Measurements from ENCODE around the gene CAMK4. TPM values are rescaled to one million over a fixed set of nuclear protein-coding genes. Genes with fewer than 3 reads are reported as not detected.
"Not testable (repeated sequence)": the region's sequence is repeated elsewhere in the genome, so short reads cannot be mapped to it uniquely, and the experiment has no call there.

Gene CAMK4
- total RNA-seq, 1 experiment from 2014 or later, result 23.3 TPM

DNA sequence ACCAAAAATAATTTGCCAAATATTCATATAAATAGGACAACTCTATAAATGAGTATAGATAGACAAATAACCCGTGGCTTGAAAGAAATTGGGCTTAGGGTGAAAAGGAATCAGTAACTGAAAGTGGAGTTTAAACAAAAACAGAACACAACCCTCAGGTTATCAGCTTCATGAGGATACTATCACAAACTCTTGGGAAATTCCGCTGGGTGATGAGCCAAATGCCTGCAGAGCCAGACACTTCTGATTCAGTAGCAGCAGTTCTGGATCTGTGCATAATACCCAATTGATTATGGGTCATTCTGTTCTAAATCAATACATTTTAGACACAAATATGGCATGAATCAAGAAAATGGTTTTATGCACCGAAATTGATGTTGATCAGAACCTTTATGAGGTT is 72.4 kb downstream of the CAMK4 start:
- Mint-ChIP-seq H3K36me3 (ENCODE audit: insufficient read depth, unreplicated experiment) (no peaks in the 10 kb centered on the region), H3K4me1 (ENCODE audit: low read depth, unreplicated experiment) (no peaks in the 10 kb centered on the region), H3K27ac (ENCODE audit: unreplicated experiment) (no peak overlapping the region), H3K9me3 (ENCODE audit: low read depth, unreplicated experiment) (no peaks in the 10 kb centered on the region), H3K4me3 (ENCODE audit: low read depth, unreplicated experiment) (no peak overlapping the region), H3K27me3 (ENCODE audit: unreplicated experiment) (no peaks in the 10 kb centered on the region)
- DNase-seq, result no peak
- CTCF ChIA-PET, result no interaction called here
- intact Hi-C loops (cut with micrococcal nuclease; ENCODE audit: unreplicated experiment), result no loop called here
- BruUV-seq (replicated peaks), result no TSS peak
- TF ChIP-seq, protein P1, sequence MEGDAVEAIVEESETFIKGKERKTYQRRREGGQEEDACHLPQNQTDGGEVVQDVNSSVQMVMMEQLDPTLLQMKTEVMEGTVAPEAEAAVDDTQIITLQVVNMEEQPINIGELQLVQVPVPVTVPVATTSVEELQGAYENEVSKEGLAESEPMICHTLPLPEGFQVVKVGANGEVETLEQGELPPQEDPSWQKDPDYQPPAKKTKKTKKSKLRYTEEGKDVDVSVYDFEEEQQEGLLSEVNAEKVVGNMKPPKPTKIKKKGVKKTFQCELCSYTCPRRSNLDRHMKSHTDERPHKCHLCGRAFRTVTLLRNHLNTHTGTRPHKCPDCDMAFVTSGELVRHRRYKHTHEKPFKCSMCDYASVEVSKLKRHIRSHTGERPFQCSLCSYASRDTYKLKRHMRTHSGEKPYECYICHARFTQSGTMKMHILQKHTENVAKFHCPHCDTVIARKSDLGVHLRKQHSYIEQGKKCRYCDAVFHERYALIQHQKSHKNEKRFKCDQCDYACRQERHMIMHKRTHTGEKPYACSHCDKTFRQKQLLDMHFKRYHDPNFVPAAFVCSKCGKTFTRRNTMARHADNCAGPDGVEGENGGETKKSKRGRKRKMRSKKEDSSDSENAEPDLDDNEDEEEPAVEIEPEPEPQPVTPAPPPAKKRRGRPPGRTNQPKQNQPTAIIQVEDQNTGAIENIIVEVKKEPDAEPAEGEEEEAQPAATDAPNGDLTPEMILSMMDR (IDR thresholded peaks at IDR 0.05; ENCODE audit: unreplicated experiment), result no peak

DNA sequence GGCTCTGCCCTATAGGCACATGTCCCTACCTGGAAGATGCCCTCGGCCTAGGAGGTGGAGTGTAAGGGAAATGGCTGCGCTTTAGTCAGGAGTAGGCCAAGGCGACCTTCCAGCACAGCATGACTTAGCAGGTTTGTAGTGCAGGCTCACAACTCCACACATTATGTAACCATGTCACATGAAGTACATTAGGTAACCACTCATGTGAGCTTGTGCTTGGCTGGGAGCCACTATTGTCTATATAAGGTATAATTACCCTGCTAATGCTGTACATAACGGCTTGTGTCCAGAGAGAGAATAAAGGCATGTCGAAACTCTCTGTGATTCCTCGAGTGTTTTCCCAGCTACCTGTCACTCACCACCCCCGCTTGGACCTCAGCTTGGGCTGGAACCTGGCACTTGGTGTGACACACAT is 74.9 kb downstream of the CAMK4 start:
- intact Hi-C loops (cut with micrococcal nuclease; ENCODE audit: unreplicated experiment), result no loop called here
- Mint-ChIP-seq H3K27me3 (ENCODE audit: unreplicated experiment) (no peaks in the 10 kb centered on the region), H3K36me3 (ENCODE audit: insufficient read depth, unreplicated experiment) (no peaks in the 10 kb centered on the region), H3K27ac (ENCODE audit: unreplicated experiment) (no peak overlapping the region), H3K4me1 (ENCODE audit: low read depth, unreplicated experiment) (no peaks in the 10 kb centered on the region), H3K9me3 (ENCODE audit: low read depth, unreplicated experiment) (no peaks in the 10 kb centered on the region), H3K4me3 (ENCODE audit: low read depth, unreplicated experiment) (no peak overlapping the region)
- CTCF ChIA-PET, result no interaction called here
- no peak for DNase-seq
- BruUV-seq (replicated peaks), result no TSS peak
- TF ChIP-seq, protein P1 (IDR thresholded peaks at IDR 0.05; ENCODE audit: unreplicated experiment), result no peak

DNA sequence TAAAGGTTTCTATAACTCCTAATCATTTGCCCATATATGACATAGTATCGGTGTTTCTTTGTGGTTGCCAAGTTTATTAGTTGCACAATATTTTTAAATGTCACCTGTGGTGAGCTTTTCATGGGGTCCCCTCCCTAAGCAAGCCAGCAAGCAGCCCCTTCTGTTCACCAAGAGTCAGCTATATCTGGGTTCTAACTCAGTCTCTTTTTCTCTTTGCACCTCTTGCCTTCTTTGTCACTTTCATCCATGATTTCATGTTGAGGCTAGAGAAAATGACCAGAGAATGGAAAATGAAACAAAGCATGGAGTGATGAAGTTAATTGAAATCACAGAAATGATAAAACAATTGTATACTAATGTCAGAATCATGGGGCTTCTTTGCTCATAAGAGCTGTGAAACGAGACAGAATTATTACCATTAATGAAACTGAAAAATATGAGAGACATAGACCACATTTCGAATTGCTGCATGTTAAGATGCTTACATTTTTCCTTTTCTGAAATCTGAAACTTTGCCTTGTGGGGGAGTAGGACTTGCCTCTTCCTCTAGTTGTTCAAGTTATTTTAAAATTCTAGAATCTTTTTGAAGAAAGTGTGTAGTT is 75.7 kb downstream of the CAMK4 start:
- CTCF ChIA-PET, result interaction anchor here (0.7 kb wide), 1 partner anchor 11 kb away, joined by 3 read pairs; no protein-coding TSS in a partner anchor
- DNase-seq, result no peak
- H3K4me3 Mint-ChIP-seq (ENCODE audit: low read depth, unreplicated experiment), result no peak overlapping the region
- no peaks in the 10 kb centered on the region for H3K9me3 Mint-ChIP-seq (ENCODE audit: low read depth, unreplicated experiment)
- intact Hi-C loops (cut with micrococcal nuclease; ENCODE audit: unreplicated experiment), result no loop called here
- no peaks in the 10 kb centered on the region for H3K4me1 Mint-ChIP-seq (ENCODE audit: low read depth, unreplicated experiment)
- TF ChIP-seq, protein P1 (IDR thresholded peaks at IDR 0.05; ENCODE audit: unreplicated experiment), result no peak
- H3K36me3 Mint-ChIP-seq (ENCODE audit: insufficient read depth, unreplicated experiment), result no peaks in the 10 kb centered on the region
- no TSS peak for BruUV-seq (replicated peaks)
- no peaks in the 10 kb centered on the region for H3K27me3 Mint-ChIP-seq (ENCODE audit: unreplicated experiment)
- H3K27ac Mint-ChIP-seq (ENCODE audit: unreplicated experiment), result no peak overlapping the region

DNA sequence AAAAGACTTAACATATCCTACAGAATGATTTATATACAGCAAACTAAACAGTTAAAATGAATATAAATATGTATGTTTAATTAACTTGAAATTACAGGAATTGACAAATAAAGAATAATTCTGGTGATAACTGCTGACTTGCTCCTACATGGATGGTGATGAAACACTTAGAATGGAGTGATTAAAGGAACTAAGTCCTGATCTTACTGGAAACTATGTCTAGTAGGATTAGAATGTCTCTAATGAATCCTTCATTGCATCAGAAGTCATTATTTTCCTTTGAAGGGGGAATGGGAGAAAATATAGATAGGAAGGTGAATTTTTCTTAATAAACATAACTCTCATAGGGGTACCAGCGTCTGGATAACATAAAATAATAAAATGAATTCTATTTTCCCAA is 77.1 kb downstream of the CAMK4 start:
- BruUV-seq (replicated peaks), result no TSS peak
- Mint-ChIP-seq H3K4me1 (ENCODE audit: low read depth, unreplicated experiment) (no peaks in the 10 kb centered on the region), H3K4me3 (ENCODE audit: low read depth, unreplicated experiment) (no peak overlapping the region), H3K27ac (ENCODE audit: unreplicated experiment) (no peak overlapping the region), H3K36me3 (ENCODE audit: insufficient read depth, unreplicated experiment) (no peaks in the 10 kb centered on the region), H3K27me3 (ENCODE audit: unreplicated experiment) (no peaks in the 10 kb centered on the region), H3K9me3 (ENCODE audit: low read depth, unreplicated experiment) (no peaks in the 10 kb centered on the region)
- DNase-seq, result no peak
- TF ChIP-seq, protein P1 (IDR thresholded peaks at IDR 0.05; ENCODE audit: unreplicated experiment), result no peak
- CTCF ChIA-PET, result no interaction called here
- intact Hi-C loops (cut with micrococcal nuclease; ENCODE audit: unreplicated experiment), result no loop called here

DNA sequence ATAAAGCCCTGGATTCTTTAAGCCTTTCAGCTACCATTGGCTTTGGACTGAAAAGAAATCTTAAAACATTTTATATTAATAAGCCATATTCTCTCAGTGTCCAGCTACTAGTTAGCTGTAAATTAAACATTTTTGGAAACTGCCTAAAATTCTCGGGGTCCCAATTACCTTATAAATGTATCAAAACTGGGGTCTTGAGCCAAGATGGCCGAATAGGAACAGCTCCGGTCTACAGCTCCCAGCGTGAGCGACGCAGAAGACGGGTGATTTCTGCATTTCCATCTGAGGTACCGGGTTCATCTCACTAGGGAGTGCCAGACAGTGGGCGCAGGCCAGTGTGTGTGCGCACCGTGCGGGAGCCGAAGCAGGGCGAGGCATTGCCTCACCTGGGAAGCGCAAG is 77.9 kb downstream of the CAMK4 start:
- H3K27me3 Mint-ChIP-seq (ENCODE audit: unreplicated experiment); H3K4me1 Mint-ChIP-seq (ENCODE audit: low read depth, unreplicated experiment); DNase-seq; H3K9me3 Mint-ChIP-seq (ENCODE audit: low read depth, unreplicated experiment); H3K4me3 Mint-ChIP-seq (ENCODE audit: low read depth, unreplicated experiment); H3K27ac Mint-ChIP-seq (ENCODE audit: unreplicated experiment); BruUV-seq (replicated peaks); H3K36me3 Mint-ChIP-seq (ENCODE audit: insufficient read depth, unreplicated experiment); intact Hi-C loops (cut with micrococcal nuclease; ENCODE audit: unreplicated experiment): not testable (repeated sequence)
- CTCF ChIA-PET, result interaction anchor here (0.6 kb wide), 1 partner anchor 668 kb away, joined by 5 read pairs; no protein-coding TSS in a partner anchor
